Measurements from ENCODE around the gene TMEM266. TPM values are rescaled to one million over a fixed set of nuclear protein-coding genes. Genes with fewer than 3 reads are reported as not detected.

TMEM266 gene
- total RNA-seq, 2 experiments from 2014 or later: not detected

DNA sequence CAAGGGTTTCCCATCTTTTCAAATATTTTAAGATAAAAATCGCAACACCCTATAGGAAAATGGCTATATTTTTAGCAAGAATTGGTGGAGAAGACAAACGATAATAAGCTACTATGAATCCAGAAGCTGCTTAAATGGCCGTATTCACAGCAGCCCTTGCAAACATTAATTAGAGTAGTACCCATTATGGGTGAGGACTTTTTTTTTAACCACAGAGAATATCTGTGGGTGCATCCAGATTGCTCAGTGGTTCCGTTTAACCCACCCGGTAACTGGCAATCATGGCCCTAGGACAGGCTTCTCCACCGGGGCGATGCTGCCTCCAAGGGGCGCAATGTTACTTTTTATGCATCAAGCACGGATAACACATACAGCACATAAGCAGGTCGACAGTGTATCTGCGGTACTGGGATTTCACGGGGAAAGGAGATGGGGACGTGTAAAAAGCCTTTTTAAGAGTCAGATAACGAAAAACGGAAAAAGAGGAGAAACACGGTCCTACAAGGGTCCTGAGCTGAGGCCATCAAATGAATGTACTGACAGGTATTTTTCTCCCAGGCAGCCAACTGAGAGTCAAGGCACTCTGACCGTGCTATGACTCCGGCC is 968 bp upstream of the TMEM266 start:
- POLR2A ChIA-PET: interaction anchor here (0.6 kb wide), 1 partner anchor 20 kb away, joined by 3 read pairs; no protein-coding TSS in a partner anchor
- Histone ChIP-seq H3K36me3 (ENCODE audit: insufficient read depth, low read length) (no peaks in the 10 kb centered on the region), H3K4me3 (ENCODE audit: low read length) (peak overlapping the region; percentile 47), H3K4me1 (ENCODE audit: insufficient read depth, low read length) (peaks cover 20% of the 10 kb centered on the region), H3K9me3 (ENCODE audit: control insufficient read depth in 1 of 2, insufficient read depth in 1 of 2, low read length in 2 of 2) (peaks cover 0 to 6% of the 10 kb centered on the region in 2 experiments), H3K27me3 (ENCODE audit: control insufficient read depth in 1 of 2, insufficient read depth in 2 of 2, low read length in 2 of 2) (peaks cover 37 to 53% of the 10 kb centered on the region in 2 experiments), H3K27ac (ENCODE audit: low read depth in 1 of 2, low read length in 2 of 2) (no peak overlapping the region)
- Mint-ChIP-seq H3K4me3 (peak overlapping the region; percentile 83), H3K4me1 (ENCODE audit: low read depth) (peaks cover 23% of the 10 kb centered on the region), H3K27me3 (peaks cover 69% of the 10 kb centered on the region), H3K36me3 (ENCODE audit: low read depth) (no peaks in the 10 kb centered on the region), H3K9me3 (no peaks in the 10 kb centered on the region), H3K27ac (no peak overlapping the region)
- intact Hi-C loops (cut with DNase I, micrococcal nuclease): loop anchor here in 1 of 2 experiments (10.0 kb wide), 2 partner anchors 244 to 334 kb away; a partner anchor contains a TSS
- DNase-seq: peak in 2 of 14 experiments; percentile 18 to 28
- CTCF ChIA-PET: interaction anchor here (2.2 kb wide), 1 partner anchor 81 kb away, joined by 11 read pairs; no protein-coding TSS in a partner anchor
- TF ChIP-seq CTCF (IDR thresholded peaks at IDR 0.05): no peak
- ATAC-seq (ENCODE audit: poor library complexity): peak; percentile 26

- intact Hi-C loops (cut with DNase I, micrococcal nuclease): no loop called here
- Mint-ChIP-seq H3K27ac (no peak overlapping the region), H3K4me3 (peak overlapping the region; percentile 74), H3K4me1 (ENCODE audit: low read depth) (peaks cover 28% of the 10 kb centered on the region), H3K27me3 (peaks cover 78% of the 10 kb centered on the region), H3K36me3 (ENCODE audit: low read depth) (no peaks in the 10 kb centered on the region), H3K9me3 (no peaks in the 10 kb centered on the region)
- Histone ChIP-seq H3K27ac (ENCODE audit: low read depth in 1 of 2, low read length in 2 of 2) (no peak overlapping the region), H3K4me3 (ENCODE audit: low read length) (peak overlapping the region; percentile 41), H3K36me3 (ENCODE audit: insufficient read depth, low read length) (no peaks in the 10 kb centered on the region), H3K27me3 (ENCODE audit: control insufficient read depth in 1 of 2, insufficient read depth in 2 of 2, low read length in 2 of 2) (peaks cover 37 to 61% of the 10 kb centered on the region in 2 experiments), H3K4me1 (ENCODE audit: insufficient read depth, low read length) (peaks cover 24% of the 10 kb centered on the region), H3K9me3 (ENCODE audit: control insufficient read depth in 1 of 2, insufficient read depth in 1 of 2, low read length in 2 of 2) (peaks cover 0 to 6% of the 10 kb centered on the region in 2 experiments)
- no peak for TF ChIP-seq CTCF (IDR thresholded peaks at IDR 0.05)
- DNase-seq: peak in 3 of 14 experiments; percentile 8 to 75 (median 64)
- no peak for ATAC-seq (ENCODE audit: poor library complexity)
- CTCF ChIA-PET: interaction anchor here (0.6 kb wide), 1 partner anchor 468 kb away, joined by 4 read pairs; no protein-coding TSS in a partner anchor
- POLR2A ChIA-PET: no interaction called here
These were observed 569 bp downstream of the TMEM266 start for GRCh38 chr15:76060118-76060989.

DNA sequence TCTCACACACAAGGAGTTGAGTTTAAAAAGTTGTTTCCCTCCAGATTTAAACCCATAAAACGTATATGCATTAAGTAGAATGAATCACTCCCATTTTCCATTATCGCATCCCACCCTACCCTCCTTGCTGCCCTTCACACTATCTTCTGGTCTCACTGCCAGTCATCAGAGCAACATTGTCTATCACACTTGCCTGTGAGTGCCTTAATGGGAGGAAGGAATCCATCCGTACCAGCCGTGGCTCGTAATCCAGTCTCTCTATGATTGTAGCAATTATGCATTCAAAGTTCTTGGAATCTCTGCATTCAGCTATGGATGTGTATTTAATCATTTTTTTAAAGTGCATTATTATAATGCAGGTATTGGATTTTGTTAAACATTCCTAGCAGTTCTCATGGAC is 1.9 kb downstream of the TMEM266 start:
- peaks cover 27% of the 10 kb centered on the region for H3K4me1 ChIP-seq (ENCODE audit: insufficient read depth, low read length)
- H3K9me3 ChIP-seq (ENCODE audit: control insufficient read depth in 1 of 2, insufficient read depth in 1 of 2, low read length in 2 of 2): peaks cover 0 to 6% of the 10 kb centered on the region in 2 experiments
- no peak overlapping the region for H3K4me3 ChIP-seq (ENCODE audit: low read length)
- Mint-ChIP-seq H3K27me3 (peaks cover 78% of the 10 kb centered on the region), H3K36me3 (ENCODE audit: low read depth) (no peaks in the 10 kb centered on the region), H3K4me3 (peak overlapping the region; percentile 21), H3K27ac (no peak overlapping the region), H3K4me1 (ENCODE audit: low read depth) (peaks cover 34% of the 10 kb centered on the region), H3K9me3 (no peaks in the 10 kb centered on the region)
- CTCF ChIA-PET: interaction anchor here (1.4 kb wide), 1 partner anchor 78 kb away, joined by 4 read pairs; no protein-coding TSS in a partner anchor
- POLR2A ChIA-PET: no interaction called here
- no peak overlapping the region for H3K27ac ChIP-seq (ENCODE audit: low read depth in 1 of 2, low read length in 2 of 2)
- TF ChIP-seq CTCF (IDR thresholded peaks at IDR 0.05): no peak
- ATAC-seq (ENCODE audit: poor library complexity) (no peak), DNase-seq (no peak)
- H3K36me3 ChIP-seq (ENCODE audit: insufficient read depth, low read length): no peaks in the 10 kb centered on the region
- peaks cover 33 to 56% of the 10 kb centered on the region in 2 experiments for H3K27me3 ChIP-seq (ENCODE audit: control insufficient read depth in 1 of 2, insufficient read depth in 2 of 2, low read length in 2 of 2)
- intact Hi-C loops (cut with DNase I, micrococcal nuclease): no loop called here

Data from CD4-positive, alpha-beta T cell (primary cell).